Astrocyte of the cerebellum (primary cell): ENCODE data around the gene ADAMTS17.

ENCODE experiments used
- DNase-seq: peaks from one replicate; pipeline ENCODE4 v3.0.0-alpha.2; 2011; ENCODE audit warnings: low read depth
- H3K4me3 ChIP-seq: 2 replicates; pipeline ENCODE4 v1.5.1; 2011; ENCODE audit warnings: mild to moderate bottlenecking, low read depth, low read length, moderate library complexity
- CTCF ChIP-seq: IDR thresholded peaks from 2 replicates; pipeline ENCODE4 v1.5.1; 2012; ENCODE audit warnings: low read length, low read depth, moderate library complexity, mild to moderate bottlenecking; ENCODE audit errors: missing control alignments
- in situ Hi-C: cut with HindIII; loops from 2 replicates; pipeline ENCODE4 v1.10.0; 2017; ENCODE audit warnings: low sequenced_read_pairs

ADAMTS17 gene

DNA sequence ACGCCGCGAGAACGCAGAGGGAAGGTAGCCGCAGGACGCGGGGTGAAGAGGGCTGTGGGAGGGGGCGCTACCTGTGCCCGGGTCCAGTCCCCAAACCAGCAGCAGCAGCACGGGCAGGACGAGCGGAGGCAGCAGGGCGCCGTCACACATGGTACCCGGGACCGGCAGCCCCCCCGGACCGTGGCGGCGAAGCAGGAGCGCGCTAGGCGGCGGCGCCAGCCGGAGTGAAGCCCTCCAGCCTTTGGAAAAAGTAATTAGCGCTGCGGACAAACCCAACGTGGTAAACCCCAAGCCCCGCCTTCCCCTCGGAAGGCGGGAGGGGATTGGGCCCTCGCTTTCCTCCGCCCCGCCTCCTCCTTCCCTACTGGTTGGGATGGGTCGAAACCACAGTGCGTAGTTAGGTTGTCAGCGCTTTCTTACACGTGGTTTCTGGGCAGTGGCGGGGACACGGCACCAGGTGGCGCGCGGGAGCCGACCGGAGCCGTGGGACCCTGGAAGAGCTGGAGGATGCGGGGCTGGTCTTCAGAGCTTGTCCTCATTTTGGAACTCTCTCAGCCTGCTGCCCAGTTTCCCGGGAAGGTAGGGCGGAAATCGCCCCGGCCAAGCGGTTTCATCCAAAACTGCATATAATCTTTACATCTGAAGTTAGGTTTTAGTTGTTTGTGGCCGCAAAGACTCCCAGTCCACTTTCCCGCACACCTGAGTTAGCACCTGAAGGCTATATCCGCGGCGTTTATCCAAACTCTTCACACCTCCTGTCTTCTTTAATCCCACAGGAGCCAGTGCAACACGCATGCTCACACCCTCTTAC lies at the start of gene ADAMTS17:
TSS of gene ADAMTS17 (minus strand) at position 226 of the 811 bp plus-strand sequence. CDS start at position 150, 76 bp downstream.
- peak within 1 kb of the TSS; percentile 53 for H3K4me3 ChIP-seq
- TF ChIP-seq CTCF = peak; percentile 94
- peak; percentile 91 for DNase-seq
- in situ Hi-C loops = no loop called here

- no peak for TF ChIP-seq CTCF
- H3K4me3 ChIP-seq = no peak overlapping the region
- in situ Hi-C loops = no loop called here
- no peak for DNase-seq
These were observed 43.7 kb upstream of the ADAMTS17 start for GRCh38 chr15:100385300-100386050.

GRCh38 chr15:100384108-100384410 lies 42.3 kb upstream of the ADAMTS17 start:
- no peak for DNase-seq
- in situ Hi-C loops = no loop called here
- H3K4me3 ChIP-seq = no peak overlapping the region
- TF ChIP-seq CTCF = no peak

DNA sequence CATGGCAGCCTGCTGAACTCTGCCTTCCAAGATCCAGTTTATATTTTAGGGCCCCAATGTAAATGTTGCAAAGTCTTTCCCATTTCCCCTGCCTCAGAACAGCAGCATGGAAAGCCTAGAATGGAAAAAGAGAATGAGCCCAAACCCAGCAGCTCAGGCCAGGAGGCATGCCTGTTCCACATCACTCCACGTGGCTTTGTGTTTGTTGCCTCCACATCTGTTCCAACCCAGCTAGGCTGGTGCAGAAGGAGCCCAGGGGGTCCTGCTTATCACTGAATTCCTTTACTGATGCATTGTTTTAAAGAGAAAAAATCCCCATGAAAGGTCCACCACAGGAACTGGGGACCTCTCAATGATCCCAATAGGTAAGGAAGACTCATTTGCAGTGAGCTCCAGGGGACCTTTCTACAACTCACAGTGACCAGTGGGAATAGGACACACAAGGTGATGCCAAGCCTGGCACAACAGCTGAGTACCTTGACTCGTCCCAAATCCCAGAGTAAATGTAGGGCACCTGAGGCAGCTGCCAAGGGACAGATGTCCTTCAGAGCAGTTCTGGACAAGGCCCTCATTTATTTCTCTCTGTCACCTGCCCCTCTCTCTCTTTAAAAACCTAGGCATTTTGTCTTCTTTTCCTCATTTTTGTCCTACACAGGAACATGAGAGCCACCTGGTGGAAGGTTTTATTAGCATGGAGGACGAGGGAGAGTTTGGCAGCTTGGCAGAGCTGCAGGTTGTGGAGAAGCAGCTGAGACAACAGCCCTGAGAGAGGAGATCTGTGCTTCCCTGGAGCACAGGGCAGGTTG lies 41.7 kb upstream of the ADAMTS17 start:
- no peak for DNase-seq
- in situ Hi-C loops = no loop called here

DNA sequence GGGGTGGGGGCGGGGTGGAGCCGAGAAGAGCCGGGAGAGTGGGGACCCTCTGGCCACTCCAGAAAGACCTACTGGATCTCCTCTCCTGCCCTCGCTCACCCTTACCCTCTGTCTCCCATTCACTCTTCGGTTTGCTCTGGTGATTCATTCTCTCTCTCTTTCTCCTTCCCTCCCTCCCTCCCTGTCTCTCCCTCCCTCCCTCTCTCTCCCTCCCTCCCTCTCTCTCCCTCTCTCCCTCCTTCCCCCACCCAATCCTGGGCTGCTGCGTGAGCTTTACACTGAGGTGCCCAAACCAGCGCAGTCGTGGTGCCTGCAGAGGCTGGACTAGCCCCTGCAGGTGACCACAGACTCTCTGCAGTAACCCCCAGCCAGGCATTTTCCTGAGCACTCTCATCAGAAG lies 32.2 kb upstream of the ADAMTS17 start:
- no peak for DNase-seq
- no peak overlapping the region for H3K4me3 ChIP-seq
- in situ Hi-C loops = no loop called here
- TF ChIP-seq CTCF = no peak

More for the DNA sequence above, 41.7 kb upstream of the ADAMTS17 start:
- H3K4me3 ChIP-seq = no peak overlapping the region
- TF ChIP-seq CTCF = peak; percentile 22
